Activated B cell treated with CpG ODN at 0.5 μM for 24 hours (primary cell): ENCODE measurements around the gene LOXL1. TPM values are rescaled to one million over a fixed set of nuclear protein-coding genes. Genes with fewer than 3 reads are reported as not detected.

Source experiments
- ATAC-seq: fragments of 200-7000 bp; cut with Tn5 transposase; one replicate; pipeline ENCODE4 v1.10.0; 2021; ENCODE audit warnings: low read depth, mild to moderate bottlenecking, moderate library complexity
- CTCF ChIA-PET: fragments of 350-600 bp; sonication (Branson Sonifier 250); formaldehyde crosslinking; loops from one replicate; lab custom pipeline; 2021; ENCODE audit warnings: antibody characterized with exemption; lab: Charles Lee
- POLR2A ChIA-PET: fragments of 350-600 bp; sonication (Branson Sonifier 250); formaldehyde crosslinking; loops from one replicate; lab custom pipeline; 2021; ENCODE audit warnings: antibody characterized with exemption; lab: Charles Lee
- DNase-seq: peaks from one replicate; pipeline ENCODE4 v3.0.0; 2022
- H3K27ac Mint-ChIP-seq: one replicate; pipeline ENCODE4 v1.8.0; 2020; ENCODE audit warnings: mixed read lengths
- H3K27me3 Mint-ChIP-seq: one replicate; pipeline ENCODE4 v1.8.0; 2021; ENCODE audit warnings: mixed read lengths
- H3K36me3 Mint-ChIP-seq: one replicate; pipeline ENCODE4 v1.8.0; 2021; ENCODE audit warnings: low read depth, mixed read lengths
- H3K4me1 Mint-ChIP-seq: one replicate; pipeline ENCODE4 v1.8.0; 2021; ENCODE audit warnings: mixed read lengths
- H3K4me3 Mint-ChIP-seq: one replicate; pipeline ENCODE4 v1.8.0; 2020; ENCODE audit warnings: mild to moderate bottlenecking, mixed read lengths
- H3K9me3 Mint-ChIP-seq: one replicate; pipeline ENCODE4 v1.8.0; 2020; ENCODE audit warnings: mixed read lengths
- CTCF ChIP-seq: fragments of 200-600 bp; IDR thresholded peaks from one replicate; pipeline ENCODE4 v1.8.0; 2022; ENCODE audit warnings: antibody characterized with exemption, mild to moderate bottlenecking
- intact Hi-C: fragments of 100-400 bp; cut with micrococcal nuclease; formaldehyde crosslinking; loops from one replicate; pipeline ENCODE4 v1.15.1; 2024
- total RNA-seq: library from RNA; stranded (reverse); gene quantifications from 2 replicates; pipeline ENCODE4 v1.2.3, GENCODE V29; 2022

LOXL1 gene
- total RNA-seq, 1 donor from 2014 or later, result 1.1 TPM

- DNase-seq, result no peak
- ATAC-seq, result no peak
- H3K9me3 Mint-ChIP-seq, result no peaks in the 10 kb centered on the region
- no peak for TF ChIP-seq CTCF
- peaks cover 2% of the 10 kb centered on the region for H3K4me1 Mint-ChIP-seq
- peaks cover 5% of the 10 kb centered on the region for H3K27me3 Mint-ChIP-seq
- intact Hi-C loops, result no loop called here
- CTCF ChIA-PET, result interaction anchor here (1.5 kb wide), 1 partner anchor 11 kb away, joined by 4 read pairs; no protein-coding TSS in a partner anchor
- no peak overlapping the region for H3K27ac Mint-ChIP-seq
- POLR2A ChIA-PET, result no interaction called here
- no peak overlapping the region for H3K4me3 Mint-ChIP-seq
- H3K36me3 Mint-ChIP-seq, result no peaks in the 10 kb centered on the region
Observed at GRCh38 chr15:73939138-73939537, 12.9 kb downstream of the LOXL1 start.

- H3K27me3 Mint-ChIP-seq, result peaks cover 7% of the 10 kb centered on the region
- ChIA-PET POLR2A (no interaction called here), CTCF (interaction anchor here (1.5 kb wide), 1 partner anchor 12 kb away, joined by 4 read pairs; no protein-coding TSS in a partner anchor)
- H3K4me1 Mint-ChIP-seq, result peaks cover 2% of the 10 kb centered on the region
- no peaks in the 10 kb centered on the region for H3K36me3 Mint-ChIP-seq
- no peak overlapping the region for H3K27ac Mint-ChIP-seq
- no peak for TF ChIP-seq CTCF
- no peaks in the 10 kb centered on the region for H3K9me3 Mint-ChIP-seq
- DNase-seq (no peak), ATAC-seq (no peak)
- no peak overlapping the region for H3K4me3 Mint-ChIP-seq
- intact Hi-C loops, result no loop called here
Observed at GRCh38 chr15:73940061-73940981, 14.1 kb downstream of the LOXL1 start.

GRCh38 chr15:73941044-73941443, 14.8 kb downstream of the LOXL1 start:
- no peak overlapping the region for H3K4me3 Mint-ChIP-seq
- no peak for TF ChIP-seq CTCF
- H3K4me1 Mint-ChIP-seq, result peaks cover 4% of the 10 kb centered on the region
- ATAC-seq (no peak), DNase-seq (no peak)
- intact Hi-C loops, result no loop called here
- no peak overlapping the region for H3K27ac Mint-ChIP-seq
- no peaks in the 10 kb centered on the region for H3K9me3 Mint-ChIP-seq
- H3K36me3 Mint-ChIP-seq, result no peaks in the 10 kb centered on the region
- CTCF ChIA-PET, result no interaction called here
- POLR2A ChIA-PET, result no interaction called here
- H3K27me3 Mint-ChIP-seq, result peaks cover 7% of the 10 kb centered on the region

GRCh38 chr15:73941449-73941848, 15.2 kb downstream of the LOXL1 start:
- ChIA-PET CTCF (no interaction called here), POLR2A (no interaction called here)
- ATAC-seq (no peak), DNase-seq (no peak)
- no peak for TF ChIP-seq CTCF
- Mint-ChIP-seq H3K9me3 (no peaks in the 10 kb centered on the region), H3K4me1 (peaks cover 6% of the 10 kb centered on the region), H3K36me3 (no peaks in the 10 kb centered on the region), H3K27ac (no peak overlapping the region), H3K27me3 (peaks cover 7% of the 10 kb centered on the region), H3K4me3 (no peak overlapping the region)
- intact Hi-C loops, result no loop called here

- CTCF ChIA-PET, result no interaction called here
- Mint-ChIP-seq H3K36me3 (no peaks in the 10 kb centered on the region), H3K4me1 (peaks cover 6% of the 10 kb centered on the region), H3K27ac (no peak overlapping the region), H3K27me3 (peaks cover 7% of the 10 kb centered on the region), H3K4me3 (no peak overlapping the region), H3K9me3 (no peaks in the 10 kb centered on the region)
- intact Hi-C loops, result no loop called here
- no peak for DNase-seq
- no peak for TF ChIP-seq CTCF
- POLR2A ChIA-PET, result no interaction called here
- no peak for ATAC-seq
Observed at GRCh38 chr15:73941871-73942635, 15.8 kb downstream of the LOXL1 start.
